Suprapubic skin (tissue), 4 donors: ENCODE data around the gene RUFY3. TPM values are rescaled to one million over a fixed set of nuclear protein-coding genes. Genes with fewer than 3 reads are reported as not detected.

Experiments
- DNase-seq, 2 donors: peaks; one replicate each; pipeline ENCODE4 v3.0.0-alpha.2; 2019; ENCODE audit warnings: low spot score in 2 of 2
- H3K27ac ChIP-seq: fragments of 200-600 bp; sonication (generic); one replicate; pipeline ENCODE4 v1.5.1; 2019
- H3K27me3 ChIP-seq: fragments of 200-600 bp; sonication (generic); one replicate; pipeline ENCODE4 v1.5.1; 2019
- H3K36me3 ChIP-seq: fragments of 200-600 bp; sonication (generic); one replicate; pipeline ENCODE4 v1.5.1; 2019
- H3K4me1 ChIP-seq: fragments of 200-600 bp; sonication (generic); one replicate; pipeline ENCODE4 v1.5.1; 2019
- H3K4me3 ChIP-seq: fragments of 200-600 bp; sonication (generic); one replicate; pipeline ENCODE4 v1.5.1; 2019; ENCODE audit warnings: mild to moderate bottlenecking
- H3K9me3 ChIP-seq: fragments of 200-600 bp; sonication (generic); one replicate; pipeline ENCODE4 v1.5.1; 2019
- CTCF ChIP-seq, 2 donors: fragments of 200-600 bp in 1 of 2; fragments of 450-650 bp in 1 of 2; sonication (generic) in 1 of 2; IDR thresholded peaks; one replicate each; pipeline ENCODE4 v1.5.1; 2016 to 2019; ENCODE audit warnings: antibody characterized with exemption in 2 of 2, mild to moderate bottlenecking in 1 of 2, moderate library complexity in 1 of 2
- EP300 ChIP-seq: sonication (generic); formaldehyde crosslinking; IDR thresholded peaks from one replicate; pipeline ENCODE4 v1.6.1; 2017; ENCODE audit warnings: antibody characterized with exemption
- POLR2A ChIP-seq, 2 donors: fragments of 450-650 bp; IDR thresholded peaks; one replicate each; pipeline ENCODE4 v1.6.1; 2017; ENCODE audit warnings: antibody characterized with exemption in 2 of 2, mild to moderate bottlenecking in 2 of 2, moderate library complexity in 2 of 2
- POLR2AphosphoS5 ChIP-seq, 3 donors: sonication (generic); formaldehyde crosslinking; IDR thresholded peaks; one replicate each; pipeline ENCODE4 v1.6.1; 2017; ENCODE audit warnings: antibody characterized with exemption in 3 of 3
- WGBS: methylation state at CpG from one replicate; pipeline ENCODE4 v1.1.5; 2018; 5-methylcytosine and 5-hydroxymethylcytosine counted together
- total RNA-seq, 4 donors: library from RNA; depleted of rRNA; stranded (reverse); fragments of >200 nt; gene quantifications; one replicate each; pipeline ENCODE4 v1.1.0, GENCODE V29; 2016

The RUFY3 gene
- total RNA-seq, 4 donors from 2014 or later, result 53.2 to 155 (median 68.1) TPM

- H3K4me1 ChIP-seq, result peaks cover 5% of the 10 kb centered on the region
- no peak for TF ChIP-seq CTCF (IDR thresholded peaks at IDR 0.05)
- no peak for TF ChIP-seq POLR2A (IDR thresholded peaks at IDR 0.05)
- no peak for TF ChIP-seq EP300
- no peak for TF ChIP-seq POLR2AphosphoS5 (IDR thresholded peaks at IDR 0.05)
- H3K9me3 ChIP-seq, result no peaks in the 10 kb centered on the region
- no peaks in the 10 kb centered on the region for H3K27me3 ChIP-seq
- no peak for DNase-seq
- H3K27ac ChIP-seq, result no peak overlapping the region
- no peak overlapping the region for H3K4me3 ChIP-seq
- H3K36me3 ChIP-seq, result no peaks in the 10 kb centered on the region
- 77% methylated on average over 1 of the region's 1 CpG for WGBS
Measured at GRCh38 chr4:70754470-70754869, 32.7 kb downstream of the RUFY3 start.

- Histone ChIP-seq H3K27me3 (no peaks in the 10 kb centered on the region), H3K36me3 (no peaks in the 10 kb centered on the region), H3K9me3 (no peaks in the 10 kb centered on the region), H3K27ac (no peak overlapping the region), H3K4me1 (peaks cover 5% of the 10 kb centered on the region), H3K4me3 (no peak overlapping the region)
- 95% methylated on average over 10 of the region's 10 CpGs for WGBS
- TF ChIP-seq CTCF (IDR thresholded peaks at IDR 0.05) (no peak), POLR2AphosphoS5 (IDR thresholded peaks at IDR 0.05) (no peak), POLR2A (IDR thresholded peaks at IDR 0.05) (no peak), EP300 (no peak)
- no peak for DNase-seq
Measured at GRCh38 chr4:70754990-70755688, 33.4 kb downstream of the RUFY3 start.

GRCh38 chr4:70759126-70759525 is 37.4 kb downstream of the RUFY3 start:
- no peak overlapping the region for H3K27ac ChIP-seq
- H3K4me3 ChIP-seq, result no peak overlapping the region
- H3K36me3 ChIP-seq, result peaks cover 10% of the 10 kb centered on the region
- no peak for DNase-seq
- H3K9me3 ChIP-seq, result no peaks in the 10 kb centered on the region
- peaks cover 5% of the 10 kb centered on the region for H3K4me1 ChIP-seq
- WGBS, result 75% methylated on average over 1 of the region's 1 CpG
- no peaks in the 10 kb centered on the region for H3K27me3 ChIP-seq
- no peak for TF ChIP-seq POLR2A (IDR thresholded peaks at IDR 0.05)
- TF ChIP-seq POLR2AphosphoS5 (IDR thresholded peaks at IDR 0.05), result no peak
- no peak for TF ChIP-seq CTCF (IDR thresholded peaks at IDR 0.05)
- no peak for TF ChIP-seq EP300

GRCh38 chr4:70759627-70760026 is 37.9 kb downstream of the RUFY3 start:
- no peak for DNase-seq
- Histone ChIP-seq H3K27me3 (no peaks in the 10 kb centered on the region), H3K9me3 (no peaks in the 10 kb centered on the region), H3K4me3 (no peak overlapping the region), H3K4me1 (peaks cover 5% of the 10 kb centered on the region), H3K27ac (no peak overlapping the region), H3K36me3 (peaks cover 15% of the 10 kb centered on the region)
- no peak for TF ChIP-seq POLR2A (IDR thresholded peaks at IDR 0.05)
- TF ChIP-seq CTCF (IDR thresholded peaks at IDR 0.05), result no peak
- TF ChIP-seq EP300, result no peak
- TF ChIP-seq POLR2AphosphoS5 (IDR thresholded peaks at IDR 0.05), result no peak

GRCh38 chr4:70760662-70761061 is 38.9 kb downstream of the RUFY3 start:
- peaks cover 24% of the 10 kb centered on the region for H3K36me3 ChIP-seq
- no peak overlapping the region for H3K4me3 ChIP-seq
- H3K9me3 ChIP-seq, result no peaks in the 10 kb centered on the region
- H3K4me1 ChIP-seq, result peaks cover 5% of the 10 kb centered on the region
- DNase-seq, result no peak
- no peak for TF ChIP-seq POLR2AphosphoS5 (IDR thresholded peaks at IDR 0.05)
- TF ChIP-seq POLR2A (IDR thresholded peaks at IDR 0.05), result no peak
- TF ChIP-seq CTCF (IDR thresholded peaks at IDR 0.05), result no peak
- no peak for TF ChIP-seq EP300
- H3K27ac ChIP-seq, result no peak overlapping the region
- 93% methylated on average over 1 of the region's 1 CpG for WGBS
- H3K27me3 ChIP-seq, result no peaks in the 10 kb centered on the region
